WTC11 (cell line): ENCODE results near the gene RGS14. TPM values are rescaled to one million over a fixed set of nuclear protein-coding genes. Genes with fewer than 3 reads are reported as not detected.

Source experiments
- ATAC-seq: fragments of 200-7000 bp; cut with Tn5 transposase; 2 replicates; pipeline ENCODE4 v1.10.0; 2021; ENCODE audit warnings: mild to moderate bottlenecking, moderate library complexity
- CTCF ChIA-PET: fragments of 300-600 bp; sonication (Branson Sonifier 250); formaldehyde crosslinking; loops from one replicate; lab custom pipeline; 2021; ENCODE audit warnings: antibody characterized with exemption; lab: Charles Lee
- POLR2A ChIA-PET: fragments of 350-600 bp; sonication (Branson Sonifier 250); formaldehyde crosslinking; loops from one replicate; lab custom pipeline; 2021; ENCODE audit warnings: antibody characterized with exemption; lab: Charles Lee
- DNase-seq: peaks from one replicate; pipeline ENCODE4 v3.0.0; 2021; ENCODE audit warnings: low spot score
- H3K27ac Mint-ChIP-seq: 2 replicates; pipeline ENCODE4 v1.8.0; 2021; ENCODE audit warnings: mixed read lengths
- H3K27me3 Mint-ChIP-seq: 2 replicates; pipeline ENCODE4 v1.8.0; 2021; ENCODE audit warnings: low read depth, mild to moderate bottlenecking, moderate library complexity, mixed read lengths
- H3K36me3 Mint-ChIP-seq: 2 replicates; pipeline ENCODE4 v1.8.0; 2021; ENCODE audit warnings: mixed read lengths
- H3K4me1 Mint-ChIP-seq: 2 replicates; pipeline ENCODE4 v1.8.0; 2022; ENCODE audit warnings: mixed read lengths
- H3K4me3 Mint-ChIP-seq: 2 replicates; pipeline ENCODE4 v1.8.0; 2021; ENCODE audit warnings: mild to moderate bottlenecking, moderate library complexity, mixed read lengths
- H3K9me3 Mint-ChIP-seq: 2 replicates; pipeline ENCODE4 v1.8.0; 2021; ENCODE audit warnings: mixed read lengths
- ATF1 ChIP-seq: sonication (generic); formaldehyde crosslinking; IDR thresholded peaks from 2 replicates; pipeline ENCODE4 v1.8.1; 2023; ENCODE audit warnings: mild to moderate bottlenecking, moderate library complexity, missing genetic modification reagents
- FOXK1 ChIP-seq: sonication (generic); formaldehyde crosslinking; IDR thresholded peaks from 2 replicates; pipeline ENCODE4 v1.8.0; 2022; ENCODE audit warnings: mild to moderate bottlenecking, moderate library complexity, missing genetic modification reagents
- MLX ChIP-seq: sonication (generic); formaldehyde crosslinking; IDR thresholded peaks from 2 replicates; pipeline ENCODE4 v1.8.1; 2023; ENCODE audit warnings: mild to moderate bottlenecking, missing genetic modification reagents, moderate library complexity
- MXD4 ChIP-seq: fragments of 250-450 bp; sonication (Bioruptor Pico); IDR thresholded peaks from 2 replicates; pipeline ENCODE4 v1.8.0; 2021; ENCODE audit warnings: mild to moderate bottlenecking, moderate library complexity, borderline replicate concordance
- PRDM15 ChIP-seq: sonication (generic); formaldehyde crosslinking; IDR thresholded peaks from 2 replicates; pipeline ENCODE4 v1.8.0; 2022; ENCODE audit warnings: missing genetic modification reagents
- SOX15 ChIP-seq: fragments of 250-450 bp; sonication (Bioruptor Pico); IDR thresholded peaks from 2 replicates; pipeline ENCODE4 v1.9.0; 2021; ENCODE audit warnings: mild to moderate bottlenecking
- USF1 ChIP-seq: sonication (generic); formaldehyde crosslinking; IDR thresholded peaks from 2 replicates; pipeline ENCODE4 v1.8.0; 2022; ENCODE audit warnings: mild to moderate bottlenecking, missing genetic modification reagents
- ZNF263 ChIP-seq: sonication (generic); formaldehyde crosslinking; IDR thresholded peaks from 2 replicates; pipeline ENCODE4 v1.8.1; 2022; ENCODE audit warnings: low read depth, mild to moderate bottlenecking, moderate library complexity, missing genetic modification reagents
- ZNF281 ChIP-seq: sonication (generic); formaldehyde crosslinking; IDR thresholded peaks from 2 replicates; pipeline ENCODE4 v1.8.0; 2023; ENCODE audit warnings: mild to moderate bottlenecking, missing genetic modification reagents
- total RNA-seq: library from RNA; stranded (reverse); gene quantifications from 3 replicates; pipeline ENCODE4 v1.2.3, GENCODE V29; 2021
- TF ChIP-seq, protein P1 (sequence below): fragments of 250-450 bp; sonication (Bioruptor Pico); IDR thresholded peaks from 2 replicates; pipeline ENCODE4 v1.9.0; 2021; ENCODE audit warnings: moderate library complexity, mild to moderate bottlenecking, inconsistent platforms, borderline replicate concordance
- TF ChIP-seq, protein P2 (sequence below): sonication (generic); formaldehyde crosslinking; IDR thresholded peaks from 2 replicates; pipeline ENCODE4 v1.8.1; 2023; ENCODE audit warnings: mild to moderate bottlenecking, moderate library complexity, missing genetic modification reagents
- TF ChIP-seq, protein P3 (sequence below): sonication (generic); formaldehyde crosslinking; IDR thresholded peaks from 2 replicates; pipeline ENCODE4 v1.8.1; 2022; ENCODE audit warnings: low read depth, missing genetic modification reagents, borderline replicate concordance
- TF ChIP-seq, protein P4 (sequence below): sonication (generic); formaldehyde crosslinking; IDR thresholded peaks from 2 replicates; pipeline ENCODE4 v1.8.0; 2023; ENCODE audit warnings: missing genetic modification reagents
- TF ChIP-seq, protein P5 (sequence below): sonication (generic); formaldehyde crosslinking; IDR thresholded peaks from 2 replicates; pipeline ENCODE4 v1.8.1; 2023; ENCODE audit warnings: mild to moderate bottlenecking, missing genetic modification reagents

The RGS14 gene
- total RNA-seq, 1 experiment from 2014 or later = 74.6 TPM

GRCh38 chr5:177403792-177404640 is 46.3 kb downstream of the RGS14 start (continued):
- TF ChIP-seq, protein P1, sequence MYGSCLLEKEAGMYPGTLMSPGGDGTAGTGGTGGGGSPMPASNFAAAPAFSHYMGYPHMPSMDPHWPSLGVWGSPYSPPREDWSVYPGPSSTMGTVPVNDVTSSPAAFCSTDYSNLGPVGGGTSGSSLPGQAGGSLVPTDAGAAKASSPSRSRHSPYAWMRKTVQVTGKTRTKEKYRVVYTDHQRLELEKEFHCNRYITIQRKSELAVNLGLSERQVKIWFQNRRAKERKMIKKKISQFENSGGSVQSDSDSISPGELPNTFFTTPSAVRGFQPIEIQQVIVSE = no peak

DNA sequence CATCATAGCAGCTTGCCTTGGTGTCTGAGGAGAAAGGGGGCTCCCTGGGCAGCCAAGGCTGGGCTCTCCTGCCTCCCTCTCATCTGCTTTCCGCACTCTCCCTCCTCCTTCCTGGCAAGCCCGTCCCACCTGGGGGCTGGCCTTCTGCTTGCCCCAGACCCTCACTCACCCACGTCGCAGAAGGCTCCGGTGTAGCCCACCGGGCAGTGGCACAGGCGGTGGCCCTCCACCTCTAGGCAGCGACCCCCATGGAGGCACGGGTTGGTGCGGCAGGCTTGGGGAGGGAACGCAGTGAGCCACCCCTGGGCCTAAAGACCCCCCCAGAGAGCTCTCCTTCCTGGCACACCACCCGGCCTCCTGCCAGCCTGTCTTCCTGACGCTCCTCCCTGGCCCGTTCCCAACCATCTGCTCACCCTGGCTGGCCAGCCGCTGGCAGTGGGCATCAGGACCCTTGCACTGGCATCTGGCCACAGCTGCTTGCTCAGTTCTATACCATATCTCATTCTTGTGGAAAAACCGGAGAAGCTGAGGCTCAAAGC is 47.0 kb downstream of the RGS14 start:
- peak overlapping the region; percentile 59 for H3K4me3 Mint-ChIP-seq
- POLR2A ChIA-PET = interaction anchor here (0.5 to 4.1 kb wide), 7 partner anchors 11 to 50 kb away, joined by 3 to 38 read pairs (median 4); partner anchors contain the start of genes GRK6 and PRR7

DNA sequence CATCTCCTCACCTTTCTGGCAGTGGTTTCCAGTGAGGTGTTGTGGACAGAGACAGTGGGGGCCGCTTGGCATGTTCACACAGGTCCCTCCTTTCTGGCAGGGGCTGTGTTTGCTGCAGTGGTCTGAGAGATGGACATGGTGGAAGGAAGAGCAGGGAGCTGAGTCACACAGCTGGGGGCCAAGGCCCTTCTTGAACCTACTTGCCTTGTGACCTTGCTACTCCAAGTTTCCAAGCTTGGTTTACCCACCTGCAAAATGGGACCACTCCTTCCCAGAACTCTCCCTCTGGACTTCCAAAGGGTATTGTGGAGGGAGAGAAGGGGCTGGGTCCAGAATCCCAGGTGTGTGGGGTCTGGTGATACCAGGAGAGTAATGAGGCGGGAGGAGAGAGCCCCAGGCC is 47.6 kb downstream of the RGS14 start:
- POLR2A ChIA-PET = interaction anchor here (0.5 to 4.1 kb wide), 2 partner anchors 11 to 43 kb away, joined by 4 to 38 read pairs; partner anchors contain the start of gene PRR7
- no peaks in the 10 kb centered on the region for H3K36me3 Mint-ChIP-seq

More for the DNA sequence above, 47.0 kb downstream of the RGS14 start:
- CTCF ChIA-PET = interaction anchor here (0.6 to 7.9 kb wide), 24 partner anchors 8 to 111 kb away, joined by 3 to 202 read pairs (median 16); partner anchors contain the start of genes DDX41, DOK3, GRK6 and LMAN2
- TF ChIP-seq ZNF263 (CRISPR knock-in tag) (peak; percentile 71; the same call in 1 of the 2 replicates), MXD4 (CRISPR knock-in tag) (no peak)
- Mint-ChIP-seq H3K27me3 (peaks cover 90% of the 10 kb centered on the region), H3K4me1 (peaks cover 9% of the 10 kb centered on the region), H3K9me3 (no peaks in the 10 kb centered on the region), H3K36me3 (no peaks in the 10 kb centered on the region), H3K27ac (no peak overlapping the region)
- ATAC-seq (no peak), DNase-seq (no peak)

More for the DNA sequence above, 47.6 kb downstream of the RGS14 start:
- no peak overlapping the region for H3K27ac Mint-ChIP-seq
- ATAC-seq (no peak), DNase-seq (no peak)
- TF ChIP-seq, protein P2, sequence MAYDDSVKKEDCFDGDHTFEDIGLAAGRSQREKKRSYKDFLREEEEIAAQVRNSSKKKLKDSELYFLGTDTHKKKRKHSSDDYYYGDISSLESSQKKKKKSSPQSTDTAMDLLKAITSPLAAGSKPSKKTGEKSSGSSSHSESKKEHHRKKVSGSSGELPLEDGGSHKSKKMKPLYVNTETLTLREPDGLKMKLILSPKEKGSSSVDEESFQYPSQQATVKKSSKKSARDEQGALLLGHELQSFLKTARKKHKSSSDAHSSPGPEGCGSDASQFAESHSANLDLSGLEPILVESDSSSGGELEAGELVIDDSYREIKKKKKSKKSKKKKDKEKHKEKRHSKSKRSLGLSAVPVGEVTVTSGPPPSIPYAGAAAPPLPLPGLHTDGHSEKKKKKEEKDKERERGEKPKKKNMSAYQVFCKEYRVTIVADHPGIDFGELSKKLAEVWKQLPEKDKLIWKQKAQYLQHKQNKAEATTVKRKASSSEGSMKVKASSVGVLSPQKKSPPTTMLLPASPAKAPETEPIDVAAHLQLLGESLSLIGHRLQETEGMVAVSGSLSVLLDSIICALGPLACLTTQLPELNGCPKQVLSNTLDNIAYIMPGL (CRISPR knock-in tag) = no peak
- TF ChIP-seq SOX15 (no peak), PRDM15 (CRISPR knock-in tag) (no peak), FOXK1 (CRISPR knock-in tag) (no peak), MLX (CRISPR knock-in tag) (no peak), ZNF281 (CRISPR knock-in tag) (no peak), USF1 (CRISPR knock-in tag) (no peak), ATF1 (CRISPR knock-in tag) (no peak)
- TF ChIP-seq, protein P3, sequence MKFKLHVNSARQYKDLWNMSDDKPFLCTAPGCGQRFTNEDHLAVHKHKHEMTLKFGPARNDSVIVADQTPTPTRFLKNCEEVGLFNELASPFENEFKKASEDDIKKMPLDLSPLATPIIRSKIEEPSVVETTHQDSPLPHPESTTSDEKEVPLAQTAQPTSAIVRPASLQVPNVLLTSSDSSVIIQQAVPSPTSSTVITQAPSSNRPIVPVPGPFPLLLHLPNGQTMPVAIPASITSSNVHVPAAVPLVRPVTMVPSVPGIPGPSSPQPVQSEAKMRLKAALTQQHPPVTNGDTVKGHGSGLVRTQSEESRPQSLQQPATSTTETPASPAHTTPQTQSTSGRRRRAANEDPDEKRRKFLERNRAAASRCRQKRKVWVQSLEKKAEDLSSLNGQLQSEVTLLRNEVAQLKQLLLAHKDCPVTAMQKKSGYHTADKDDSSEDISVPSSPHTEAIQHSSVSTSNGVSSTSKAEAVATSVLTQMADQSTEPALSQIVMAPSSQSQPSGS (CRISPR knock-in tag) = no peak
- TF ChIP-seq, protein P4, sequence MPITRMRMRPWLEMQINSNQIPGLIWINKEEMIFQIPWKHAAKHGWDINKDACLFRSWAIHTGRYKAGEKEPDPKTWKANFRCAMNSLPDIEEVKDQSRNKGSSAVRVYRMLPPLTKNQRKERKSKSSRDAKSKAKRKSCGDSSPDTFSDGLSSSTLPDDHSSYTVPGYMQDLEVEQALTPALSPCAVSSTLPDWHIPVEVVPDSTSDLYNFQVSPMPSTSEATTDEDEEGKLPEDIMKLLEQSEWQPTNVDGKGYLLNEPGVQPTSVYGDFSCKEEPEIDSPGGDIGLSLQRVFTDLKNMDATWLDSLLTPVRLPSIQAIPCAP = no peak
- TF ChIP-seq, protein P5, sequence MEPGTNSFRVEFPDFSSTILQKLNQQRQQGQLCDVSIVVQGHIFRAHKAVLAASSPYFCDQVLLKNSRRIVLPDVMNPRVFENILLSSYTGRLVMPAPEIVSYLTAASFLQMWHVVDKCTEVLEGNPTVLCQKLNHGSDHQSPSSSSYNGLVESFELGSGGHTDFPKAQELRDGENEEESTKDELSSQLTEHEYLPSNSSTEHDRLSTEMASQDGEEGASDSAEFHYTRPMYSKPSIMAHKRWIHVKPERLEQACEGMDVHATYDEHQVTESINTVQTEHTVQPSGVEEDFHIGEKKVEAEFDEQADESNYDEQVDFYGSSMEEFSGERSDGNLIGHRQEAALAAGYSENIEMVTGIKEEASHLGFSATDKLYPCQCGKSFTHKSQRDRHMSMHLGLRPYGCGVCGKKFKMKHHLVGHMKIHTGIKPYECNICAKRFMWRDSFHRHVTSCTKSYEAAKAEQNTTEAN = no peak
- peaks cover 9% of the 10 kb centered on the region for H3K4me1 Mint-ChIP-seq
- no peaks in the 10 kb centered on the region for H3K9me3 Mint-ChIP-seq
- H3K4me3 Mint-ChIP-seq = peak overlapping the region; percentile 59; the same call in 1 of the 2 replicates
- H3K27me3 Mint-ChIP-seq = peaks cover 90% of the 10 kb centered on the region
- CTCF ChIA-PET = interaction anchor here (1.4 to 7.9 kb wide), 11 partner anchors 10 to 96 kb away, joined by 4 to 202 read pairs (median 57); partner anchors contain the start of genes GRK6 and PRR7
